Activated CD4-positive, alpha-beta T cell treated with anti-CD3 and anti-CD28 coated beads, Interleukin-2, amount 50 U/mL, for 24 hours (primary cell): ENCODE data around the gene BTBD19.
A peak's percentile ranks its signal among the peaks of the same experiment; 100 is the strongest.
"Not testable (repeated sequence)": the region's sequence is repeated elsewhere in the genome, so short reads cannot be mapped to it uniquely, and the experiment has no call there.

ENCODE experiments used
- DNase-seq, 2 donors: peaks; one replicate each; pipeline ENCODE4 v3.0.0-alpha.2; 2020; ENCODE audit warnings: low read depth in 1 of 2, low spot score in 1 of 2

The BTBD19 gene

DNA sequence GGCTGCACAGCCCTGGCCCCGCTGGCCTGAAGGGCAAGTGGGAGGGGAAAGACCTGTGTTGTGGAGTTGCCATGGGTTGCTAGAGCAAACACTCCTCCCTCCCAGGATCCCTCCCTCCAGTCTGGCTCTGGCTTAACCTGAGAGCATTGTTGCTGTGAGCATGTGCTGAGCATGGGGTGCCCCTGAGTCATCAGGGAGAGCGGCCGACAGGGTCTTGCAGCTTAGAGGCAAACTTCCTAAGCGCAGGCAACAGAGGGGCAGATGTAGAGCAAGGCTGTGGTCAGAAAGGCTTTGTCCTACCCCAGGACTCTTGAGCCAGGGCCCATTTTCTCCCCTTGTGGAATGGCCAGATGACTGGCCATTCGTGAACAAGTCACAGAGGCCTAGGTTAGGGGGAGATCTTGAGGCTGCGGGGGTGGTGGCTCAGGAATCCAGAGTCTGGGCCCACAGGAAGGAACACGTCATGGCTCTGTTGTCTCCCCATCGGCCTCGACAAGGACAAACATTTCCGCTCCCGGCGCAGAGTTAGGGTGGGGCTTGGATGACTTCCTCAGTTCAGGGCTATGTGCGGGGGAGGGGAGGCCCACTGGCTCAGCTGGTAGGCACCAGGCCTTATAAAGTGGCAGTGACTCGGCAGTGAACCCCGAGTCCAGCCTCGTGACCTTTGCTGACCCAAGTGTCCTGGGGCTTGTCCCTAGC, 810 bp upstream of the BTBD19 start:
- peak; percentile 71 to 86 for DNase-seq

DNA sequence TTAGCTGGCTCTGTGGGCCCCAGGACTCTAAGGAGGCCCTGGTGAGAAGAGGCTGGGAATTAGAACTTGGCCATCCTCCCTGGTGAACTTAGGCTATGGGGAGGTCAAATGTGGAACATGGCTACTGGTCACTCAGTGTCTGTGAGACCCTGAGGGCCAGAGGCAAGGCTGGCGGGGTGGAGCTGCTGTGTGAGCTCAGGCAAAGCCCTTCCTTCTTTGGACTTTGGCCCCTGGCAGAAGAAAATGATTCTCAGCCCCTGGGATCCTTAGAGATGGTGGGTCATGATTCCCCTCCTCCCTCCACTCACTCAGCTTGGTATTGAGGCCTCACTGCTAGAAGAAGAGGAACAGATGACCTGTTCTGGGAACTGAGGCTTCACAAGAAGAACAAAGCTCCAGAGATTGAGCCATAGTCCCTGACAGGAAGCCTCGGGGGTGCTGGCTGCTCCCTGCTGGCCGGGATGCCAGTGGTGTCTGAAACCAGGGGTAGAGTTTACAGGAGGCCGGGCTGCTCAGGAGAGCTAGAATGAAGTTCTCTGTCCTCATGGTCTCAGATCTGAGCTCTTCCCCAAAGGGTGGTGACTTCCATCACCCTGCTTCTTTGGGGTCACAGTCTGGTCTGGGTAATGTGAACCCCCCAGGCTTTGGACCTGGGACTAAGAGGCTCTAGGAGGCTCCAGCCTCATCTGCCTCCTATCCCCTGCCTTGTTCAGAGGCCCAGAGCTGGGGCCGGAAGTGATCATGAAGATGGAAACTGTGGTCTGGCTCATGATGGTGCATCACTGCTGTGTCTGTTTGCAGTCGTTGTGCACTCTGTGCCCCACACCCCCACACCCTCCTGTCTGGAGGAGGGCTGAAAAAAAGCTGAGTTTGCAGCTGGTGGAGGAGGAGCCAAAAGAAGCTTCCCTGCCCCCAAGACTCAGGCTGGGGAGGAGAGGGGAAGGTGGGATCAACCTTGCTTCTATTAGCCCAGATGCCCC, 905 bp downstream of the BTBD19 start:
- DNase-seq: peak; percentile 69 to 87

DNA sequence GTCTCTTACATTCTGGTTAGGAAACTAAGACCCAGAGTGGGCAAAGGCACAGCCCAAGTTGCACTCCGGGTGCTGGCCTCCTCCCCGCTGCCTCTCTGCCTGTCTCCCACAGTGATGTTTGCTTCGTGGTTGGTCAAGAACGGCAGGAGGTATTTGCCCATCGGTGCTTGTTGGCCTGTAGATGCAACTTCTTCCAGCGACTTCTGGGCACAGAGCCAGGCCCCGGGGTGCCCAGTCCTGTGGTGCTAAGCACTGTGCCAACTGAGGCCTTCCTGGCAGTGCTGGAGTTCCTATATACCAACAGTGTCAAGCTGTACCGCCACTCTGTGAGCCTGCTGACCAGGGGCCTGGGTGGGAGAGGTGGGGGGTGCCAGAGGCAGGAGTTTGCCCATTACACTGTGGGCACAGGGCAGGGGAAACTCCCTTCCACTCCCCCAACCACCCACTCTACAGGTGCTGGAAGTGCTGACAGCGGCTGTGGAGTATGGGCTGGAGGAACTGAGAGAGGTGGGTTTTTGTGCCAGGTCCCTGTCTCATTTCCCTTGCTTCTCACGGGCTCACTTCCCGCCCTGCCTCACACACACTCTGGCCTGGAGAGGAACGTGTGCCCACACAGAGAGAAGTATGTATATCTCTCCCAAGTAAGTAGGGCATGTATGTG, 1.9 kb downstream of the BTBD19 start:
- no peak for DNase-seq

DNA sequence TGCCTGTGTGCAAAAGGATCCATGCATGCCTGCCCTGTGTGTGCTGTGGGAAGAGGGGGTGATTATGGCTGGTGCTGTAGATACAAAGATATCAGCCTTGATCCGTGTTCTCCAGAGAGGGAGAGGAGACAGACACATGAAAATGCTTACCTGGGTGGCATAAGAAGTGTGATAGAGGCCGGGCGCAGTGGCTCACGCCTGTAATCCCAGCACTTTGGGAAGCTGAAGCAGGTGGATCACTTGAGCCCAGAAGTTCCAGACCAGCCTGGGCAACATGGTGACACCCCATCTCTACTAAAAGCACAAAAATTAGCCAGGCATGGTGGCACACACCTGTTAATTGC, 2.4 kb downstream of the BTBD19 start:
- not testable (repeated sequence) for DNase-seq

DNA sequence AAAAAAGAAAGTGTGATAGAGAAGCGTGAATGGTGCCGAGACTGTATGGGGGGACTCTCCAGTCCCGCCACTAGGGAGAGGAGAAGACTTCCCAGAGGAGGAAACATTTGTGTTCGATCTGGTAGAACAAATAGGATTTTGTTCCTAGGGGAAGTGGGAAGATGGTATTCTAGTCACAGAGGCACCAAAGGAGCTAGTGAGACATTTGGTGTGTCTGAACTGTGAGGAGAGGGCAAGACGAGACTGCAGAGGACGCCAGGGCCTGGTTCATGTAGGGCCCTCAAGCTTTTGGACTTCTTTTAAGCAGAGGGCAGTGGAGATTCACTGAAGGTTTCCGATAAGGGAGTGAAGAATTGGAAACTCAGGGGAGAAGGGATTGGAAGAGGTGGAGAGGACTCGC, 2.9 kb downstream of the BTBD19 start:
- no peak for DNase-seq

DNA sequence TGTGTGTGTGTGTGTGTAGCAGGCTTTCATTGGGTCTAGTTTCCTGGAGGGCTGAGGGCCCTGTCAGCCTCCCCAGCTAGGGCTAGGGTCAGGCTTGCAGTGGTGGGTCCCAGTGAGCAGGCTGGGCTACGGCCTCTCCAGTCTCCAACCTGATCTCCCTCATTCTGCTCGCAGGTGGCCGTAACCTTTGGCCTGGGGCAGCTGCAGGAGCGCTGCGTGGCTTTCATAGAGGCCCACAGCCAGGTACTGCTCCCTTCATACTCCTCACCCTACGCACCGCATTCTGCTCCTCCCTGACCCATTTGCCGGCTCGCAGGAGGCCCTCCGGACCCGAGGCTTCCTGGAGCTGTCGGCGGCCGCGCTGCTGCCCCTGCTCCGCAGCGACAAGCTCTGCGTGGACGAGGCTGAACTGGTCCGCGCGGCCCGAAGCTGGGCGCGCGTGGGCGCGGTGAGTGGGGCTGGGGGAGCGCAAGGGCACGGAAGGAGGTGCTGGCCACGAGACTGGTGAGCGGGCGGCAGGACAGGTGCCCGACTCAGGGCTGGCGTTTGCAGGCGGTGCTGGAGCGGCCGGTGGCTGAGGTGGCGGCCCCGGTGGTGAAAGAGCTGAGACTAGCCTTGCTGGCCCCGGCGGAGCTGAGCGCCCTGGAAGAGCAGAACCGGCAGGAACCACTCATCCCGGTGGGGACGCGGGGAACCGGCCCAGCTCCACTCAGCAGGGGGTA, 4.7 kb downstream of the BTBD19 start:
- DNase-seq: no peak

DNA sequence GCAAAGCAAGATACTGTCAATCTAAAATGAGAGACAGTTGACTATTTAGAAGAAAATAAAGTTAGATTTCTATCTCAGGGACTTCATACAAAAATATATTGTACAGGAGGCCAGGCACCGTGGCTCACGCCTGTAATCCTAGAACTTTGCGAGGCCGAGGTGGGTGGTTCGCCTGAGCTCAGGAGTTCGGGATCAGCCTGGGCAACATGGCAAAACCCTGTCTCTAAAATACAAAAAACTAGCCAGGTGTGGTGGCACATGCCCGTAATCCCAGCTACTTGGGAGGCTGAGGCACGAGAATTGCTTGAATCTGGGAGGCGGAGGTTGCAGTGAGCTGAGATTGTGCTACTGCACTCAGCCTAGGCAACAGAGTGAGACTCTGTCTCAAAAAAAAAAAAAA, 7.6 kb downstream of the BTBD19 start:
- DNase-seq: not testable (repeated sequence)

DNA sequence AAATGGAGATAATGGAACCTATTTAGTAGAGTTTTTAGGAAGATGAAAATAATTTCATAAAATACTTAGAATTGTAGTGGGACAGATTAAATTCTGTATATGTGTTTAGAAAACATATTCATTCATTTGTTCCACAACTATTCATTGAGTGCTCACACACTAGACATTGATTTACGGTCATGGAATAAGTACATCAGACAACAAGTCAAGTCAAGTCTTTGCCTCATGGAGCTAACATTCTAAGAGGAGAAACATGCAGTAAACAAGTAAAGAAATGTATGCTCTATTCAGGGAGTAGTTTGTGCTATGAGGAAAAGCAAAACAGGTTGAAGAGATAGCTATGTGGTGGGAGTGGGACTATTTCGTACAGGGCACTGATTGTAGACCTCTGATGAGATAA, 9.0 kb downstream of the BTBD19 start:
- DNase-seq: no peak

DNA sequence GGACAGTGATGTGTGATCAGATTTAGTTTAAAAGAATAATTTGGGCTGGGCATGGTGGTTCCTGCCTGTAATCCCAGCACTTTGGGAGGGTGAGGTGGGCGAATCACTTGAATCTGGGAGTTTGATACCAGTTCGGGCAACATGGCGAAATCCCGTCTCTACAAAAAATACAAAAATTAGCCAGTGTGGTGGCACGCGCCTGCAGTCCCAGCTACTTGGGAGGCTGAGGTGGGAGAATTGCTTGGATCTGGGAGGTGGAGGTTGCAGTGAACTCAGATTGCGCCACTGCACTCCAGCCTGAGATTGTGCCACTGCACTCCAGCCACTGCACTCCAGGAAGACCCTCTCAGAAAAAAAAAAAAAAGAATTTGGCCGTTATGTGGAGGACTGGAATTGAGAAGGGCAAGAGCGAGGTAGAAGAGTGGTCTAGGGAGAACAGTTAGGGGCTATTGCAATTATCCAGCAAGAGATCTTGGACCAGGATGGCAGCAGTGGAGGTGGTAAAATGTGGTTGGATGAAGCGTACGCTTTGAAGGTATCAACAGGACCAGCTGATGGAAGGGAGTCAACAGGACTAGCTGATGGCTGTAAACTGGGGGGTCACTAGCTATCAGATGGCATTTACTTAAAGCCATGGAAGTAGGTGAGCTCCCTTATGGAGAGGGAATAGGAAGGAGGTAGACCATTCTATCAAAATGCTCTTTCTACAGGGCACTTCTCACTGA, 9.6 kb downstream of the BTBD19 start:
- no peak for DNase-seq

DNA sequence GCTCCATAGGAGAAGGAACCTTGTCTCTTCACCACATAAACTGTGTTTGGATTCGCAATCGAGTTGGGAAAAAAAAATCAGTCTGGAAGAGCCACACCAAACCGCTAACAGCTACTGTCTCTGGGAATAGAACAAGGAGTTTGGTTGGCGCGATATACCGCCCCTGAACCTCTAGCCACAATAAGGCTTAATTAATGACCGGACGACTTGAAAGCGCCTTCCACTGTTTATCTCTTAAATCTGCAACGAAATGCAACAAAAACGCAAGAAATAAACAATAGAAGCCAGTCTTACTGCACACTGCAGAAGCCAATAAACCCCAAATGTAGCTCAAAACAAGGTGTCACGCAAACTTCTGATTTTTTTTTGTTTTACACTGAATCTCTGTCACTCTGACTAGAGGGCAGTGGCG, 10.9 kb downstream of the BTBD19 start:
- no peak for DNase-seq

DNA sequence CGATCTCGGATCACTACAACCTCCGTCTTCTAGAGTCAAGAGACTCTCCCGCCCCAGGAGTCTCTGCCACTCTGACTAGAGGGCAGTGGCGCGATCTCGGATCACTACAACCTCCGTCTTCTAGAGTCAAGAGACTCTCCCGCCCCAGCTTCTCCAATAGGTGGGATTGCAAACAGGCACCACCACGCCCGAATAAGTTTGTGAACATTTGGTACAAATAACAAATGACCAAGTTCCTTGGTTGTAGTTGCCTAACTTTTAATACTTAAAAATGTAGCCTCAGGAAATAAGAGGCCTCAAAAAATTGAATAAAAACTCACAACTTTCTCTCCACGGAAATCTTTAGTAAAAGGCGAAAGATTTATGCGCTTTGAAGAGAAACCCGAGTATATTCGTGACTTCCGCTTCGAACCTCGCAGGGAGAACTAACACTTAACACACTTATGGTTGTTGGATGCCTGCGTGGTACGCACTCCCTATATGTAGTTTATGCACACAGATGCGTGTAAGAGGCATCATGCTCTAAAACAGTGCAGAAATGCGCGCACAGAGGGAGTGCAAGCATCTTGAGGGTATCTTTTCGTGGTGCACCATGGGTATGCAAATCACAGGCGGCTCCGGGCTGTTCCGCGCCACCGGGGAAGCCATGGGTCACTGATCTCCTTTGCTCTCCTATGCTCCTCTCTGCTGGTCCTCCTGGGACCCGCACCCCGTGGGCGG, 11.4 kb downstream of the BTBD19 start:
- peak; percentile 81 to 91 for DNase-seq

DNA sequence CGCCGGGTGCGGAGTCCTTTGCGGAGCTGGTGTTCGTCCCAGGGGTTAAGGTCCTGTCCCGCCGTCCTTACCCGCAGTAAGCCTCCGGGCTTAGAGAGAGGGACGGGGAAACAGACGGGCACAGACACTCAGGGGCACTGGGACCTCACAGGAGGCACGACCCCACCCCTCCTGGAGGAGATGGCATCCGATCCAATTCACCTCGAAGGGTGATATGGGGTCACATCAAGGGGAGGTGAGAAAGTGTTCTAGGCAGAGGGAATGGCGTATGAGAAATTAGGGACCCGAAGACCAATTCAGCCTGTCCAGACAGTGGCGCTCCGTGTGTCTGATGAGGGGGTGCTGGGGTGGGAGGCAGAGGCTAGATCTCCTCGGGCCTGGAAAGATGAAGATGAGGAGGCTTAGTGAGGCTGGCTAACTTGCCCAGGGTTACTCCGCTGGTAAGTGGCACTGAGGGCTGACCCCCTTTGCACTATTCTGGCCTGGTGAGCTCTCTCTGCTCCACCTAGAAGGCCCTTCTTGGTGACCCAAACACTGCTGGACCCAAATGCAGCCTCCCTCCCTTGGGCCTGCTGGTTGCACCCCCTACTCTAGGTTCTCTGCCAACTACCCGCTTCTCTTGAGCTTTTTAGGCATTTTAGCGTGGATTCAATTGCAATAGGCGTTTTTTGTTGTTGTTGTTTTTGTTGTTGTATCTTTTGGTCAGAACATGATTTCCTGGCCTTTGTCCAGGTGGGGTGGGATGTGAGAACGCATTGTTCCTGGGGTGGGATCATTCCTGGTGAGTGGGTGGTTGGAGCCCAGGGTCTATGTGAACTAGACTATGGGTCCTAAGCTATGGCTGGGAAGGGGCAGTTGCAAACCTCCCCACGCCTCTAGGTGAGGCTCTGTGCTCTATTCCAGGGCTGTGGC, 12.3 kb downstream of the BTBD19 start:
- no peak for DNase-seq

DNA sequence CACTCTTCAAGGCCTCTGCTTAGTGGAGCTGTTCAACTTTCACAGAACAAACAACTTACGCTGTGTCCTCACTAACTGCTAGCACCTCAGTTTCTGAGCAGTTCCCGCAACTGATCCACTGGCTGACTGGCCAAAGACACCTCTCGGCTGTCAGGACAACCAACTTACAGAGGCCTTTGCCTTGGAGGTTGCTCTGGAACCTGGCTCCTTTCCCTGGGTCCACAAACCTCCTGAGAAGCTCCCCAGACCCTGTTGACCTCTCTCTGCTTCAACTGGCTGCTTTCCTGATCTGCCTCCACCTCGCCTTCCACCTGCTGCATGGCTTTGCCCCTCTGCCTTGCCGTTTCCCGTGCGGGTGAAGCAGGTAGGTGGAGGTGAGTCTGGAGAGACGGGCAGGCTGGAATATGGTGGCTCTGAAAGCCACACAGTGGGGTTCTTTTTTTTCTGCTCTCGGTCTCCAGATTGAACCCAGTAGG, 13.0 kb downstream of the BTBD19 start:
- DNase-seq: no peak

DNA sequence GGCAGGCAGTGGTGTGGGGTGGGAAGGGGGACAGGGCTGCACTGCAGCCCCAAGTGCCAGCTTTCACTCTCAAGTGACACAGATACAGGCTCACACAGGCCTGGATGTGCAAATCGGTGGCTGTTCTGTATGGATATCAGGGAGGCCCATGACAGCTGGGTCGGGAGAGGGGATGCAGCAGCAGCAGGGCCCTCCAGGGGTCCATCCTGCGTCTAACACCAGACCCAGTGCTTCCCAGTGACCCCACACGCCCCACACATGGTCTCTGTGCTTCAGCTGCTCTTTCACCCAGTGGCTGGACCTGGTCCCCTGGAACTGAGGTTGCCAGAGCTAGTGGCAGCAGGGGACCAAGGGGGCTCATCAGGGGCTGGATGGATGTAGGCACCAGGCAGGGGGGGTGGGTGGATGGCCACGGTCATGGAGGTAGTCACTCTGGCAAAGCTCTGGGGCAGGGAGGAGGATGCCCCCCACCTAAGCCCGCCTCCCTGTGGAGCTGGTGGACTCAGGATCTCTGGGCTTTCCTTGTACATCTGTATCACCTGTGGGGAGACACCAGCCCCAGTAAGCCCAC, 13.9 kb downstream of the BTBD19 start:
- no peak for DNase-seq

DNA sequence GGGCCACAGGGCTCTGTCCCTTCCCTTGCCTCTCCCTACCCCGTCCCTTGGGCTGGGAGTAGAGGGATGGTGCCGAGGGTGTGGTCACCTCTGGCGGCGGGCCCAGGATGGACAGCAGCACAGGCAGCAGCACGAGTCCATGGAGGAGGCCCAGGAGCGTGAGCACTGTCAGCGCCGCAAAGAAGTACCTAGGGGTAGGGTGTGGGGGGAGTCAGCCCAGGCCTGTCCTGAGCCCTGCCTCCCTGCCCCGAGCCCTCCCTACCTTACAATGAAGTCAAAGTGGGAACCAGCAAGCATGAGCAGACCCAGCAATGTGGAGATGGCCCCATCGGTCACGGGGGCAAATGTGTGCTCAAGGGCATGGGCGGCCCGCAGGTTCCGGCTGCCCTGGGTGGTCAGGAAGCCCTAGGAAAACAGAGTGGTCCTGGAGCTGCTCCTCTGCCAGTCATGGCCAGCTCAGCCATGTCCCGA, 14.7 kb downstream of the BTBD19 start:
- no peak for DNase-seq

DNA sequence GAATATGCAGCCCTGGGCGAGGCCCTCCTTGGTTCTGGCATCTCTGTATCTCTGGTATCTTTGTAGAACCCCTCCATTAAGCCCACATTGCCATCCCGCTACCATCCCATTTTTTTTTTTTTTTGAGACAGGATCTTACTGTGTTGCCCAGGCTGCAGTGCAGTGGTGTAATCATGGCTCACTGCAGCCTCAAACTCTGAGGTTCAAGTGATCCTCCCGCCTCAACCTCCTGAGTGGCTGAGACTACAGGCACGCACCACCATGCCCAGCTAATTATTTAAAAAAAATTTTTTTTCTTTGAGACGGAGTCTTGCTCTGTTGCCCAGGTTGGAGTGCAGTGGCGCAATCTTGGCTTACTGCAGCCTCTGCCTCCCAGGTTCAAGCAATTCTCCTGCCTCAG, 16.1 kb downstream of the BTBD19 start:
- not testable (repeated sequence) for DNase-seq

DNA sequence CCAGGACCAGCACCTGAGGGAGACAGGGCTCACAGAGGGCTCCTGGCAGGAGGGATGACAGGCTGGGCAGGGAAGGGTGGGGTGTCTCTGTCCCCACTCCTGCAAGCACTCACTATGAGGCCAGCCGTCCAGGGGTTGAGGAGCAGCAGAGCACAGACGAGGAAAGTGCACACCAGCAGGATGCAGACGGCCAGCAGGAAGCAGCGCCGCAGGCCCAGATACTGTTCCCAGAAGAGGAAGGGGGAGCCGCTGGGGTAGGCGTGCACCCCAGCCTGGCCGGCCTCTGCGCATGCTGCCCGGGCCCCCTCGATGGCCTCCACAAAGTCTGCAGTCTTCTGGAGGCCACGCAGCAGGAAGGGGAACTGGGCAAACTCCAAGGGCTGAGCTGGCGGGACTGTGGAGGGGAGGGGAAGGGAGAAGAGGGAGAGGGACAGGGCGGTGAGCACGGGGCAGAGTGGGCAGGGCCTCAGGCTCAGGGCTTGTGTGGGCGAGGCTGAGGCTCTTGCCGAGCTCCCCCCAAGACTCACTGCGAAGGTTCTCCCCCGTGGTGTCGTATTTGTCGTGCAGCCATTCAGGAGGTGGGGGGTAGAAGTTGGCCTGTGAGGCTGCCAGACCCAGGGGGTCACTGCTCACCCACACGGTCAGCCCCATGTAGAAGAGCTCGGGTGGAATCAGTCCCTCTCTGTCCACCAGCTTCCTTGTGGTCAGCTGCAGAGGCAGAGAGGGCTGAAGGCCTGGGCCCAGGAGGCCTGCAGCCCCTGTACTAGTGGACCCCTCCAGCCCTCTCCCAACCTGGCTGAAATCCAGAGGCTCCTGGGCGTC, 18.3 kb downstream of the BTBD19 start:
- no peak for DNase-seq
